Panc1 (cell line): Measurements from ENCODE around the gene ATR. TPM values are rescaled to one million over a fixed set of nuclear protein-coding genes. Genes with fewer than 3 reads are reported as not detected.

Source experiments
- ATAC-seq: fragments of 200-7000 bp; cut with Tn5 transposase; 2 replicates; pipeline ENCODE4 v1.9.1; 2020; ENCODE audit warnings: mild to moderate bottlenecking, moderate library complexity
- BruUV-seq: library from RNA; stranded (reverse); fragments of 400-500 nt; replicated peaks from 2 replicates; lab custom pipeline; 2021; lab: Mats Ljungman, UMichigan
- CTCF ChIA-PET: fragments of 300-600 bp; sonication (Branson Sonifier 250); formaldehyde crosslinking; loops from one replicate; lab custom pipeline; 2022; ENCODE audit warnings: antibody characterized with exemption; lab: Charles Lee
- POLR2A ChIA-PET: fragments of 300-600 bp; sonication (Branson Sonifier 250); formaldehyde crosslinking; loops from one replicate; lab custom pipeline; 2022; ENCODE audit warnings: antibody characterized with exemption; lab: Charles Lee
- DNase-seq: peaks from one replicate; pipeline ENCODE4 v3.0.0-alpha.2; 2010; ENCODE audit warnings: low read depth, low spot score
- H3K27ac ChIP-seq: 2 replicates; pipeline ENCODE4 v1.5.1; 2011; ENCODE audit warnings: mild to moderate bottlenecking, low read length, inconsistent platforms
- H3K27me3 ChIP-seq: fragments of 200-500 bp; sonication (Bioruptor generic); 2 replicates; pipeline ENCODE4 v1.6.0; 2014; ENCODE audit warnings: low read length, inconsistent platforms; ENCODE audit not compliant: control insufficient read depth, insufficient read depth
- H3K36me3 ChIP-seq: fragments of 200-500 bp; sonication (Bioruptor generic); 2 replicates; pipeline ENCODE4 v1.5.1; 2014; ENCODE audit warnings: inconsistent platforms, mild to moderate bottlenecking, low read length, moderate library complexity; ENCODE audit not compliant: control insufficient read depth, insufficient read depth
- H3K4me1 ChIP-seq: 2 replicates; pipeline ENCODE4 v1.5.1; 2011; ENCODE audit warnings: inconsistent platforms, mild to moderate bottlenecking, low read length, moderate library complexity; ENCODE audit not compliant: control insufficient read depth, insufficient read depth
- H3K4me3 ChIP-seq, 2 experiments: 2 replicates each; pipeline ENCODE4 v1.5.1; 2011 to 2012; ENCODE audit warnings: low read depth in 2 of 2, low read length in 2 of 2, mild to moderate bottlenecking in 2 of 2, inconsistent platforms in 1 of 2, moderate library complexity in 1 of 2
- H3K9me3 ChIP-seq: fragments of 200-500 bp; sonication (Bioruptor generic); 2 replicates; pipeline ENCODE4 v1.5.1; 2014; ENCODE audit warnings: low read depth, mild to moderate bottlenecking, inconsistent platforms, low read length, moderate library complexity; ENCODE audit not compliant: control insufficient read depth, insufficient read depth
- POLR2AphosphoS5 ChIP-seq: IDR thresholded peaks from 2 replicates; pipeline ENCODE4 v1.6.1; 2012; ENCODE audit warnings: mild to moderate bottlenecking, low read depth, low read length, moderate library complexity
- SIN3A ChIP-seq: IDR thresholded peaks from 2 replicates; pipeline ENCODE4 v1.6.1; 2012; ENCODE audit warnings: low read depth, mild to moderate bottlenecking, low read length, moderate library complexity, borderline replicate concordance; ENCODE audit not compliant: insufficient read depth
- TCF7L2 ChIP-seq: IDR thresholded peaks from 2 replicates; pipeline ENCODE4 v1.6.1; 2011; ENCODE audit warnings: mild to moderate bottlenecking, low read depth, low read length, inconsistent platforms
- in situ Hi-C: cut with HindIII; loops from 2 replicates; pipeline ENCODE4 v1.10.0; 2016; ENCODE audit warnings: low sequenced_read_pairs, low pct_unique_long_range_greater_than_20kb
- intact Hi-C: fragments of 100-400 bp; cut with micrococcal nuclease; formaldehyde crosslinking; loops from one replicate; pipeline ENCODE4 v1.10.0; 2022; ENCODE audit not compliant: unreplicated experiment
- total RNA-seq: library from RNA; stranded (reverse); gene quantifications from one replicate; pipeline ENCODE4 v1.2.1, GENCODE V29; 2021; ENCODE audit not compliant: unreplicated experiment
- TF ChIP-seq, protein P1 (sequence below): fragments of 450-650 bp; IDR thresholded peaks from 2 replicates; pipeline ENCODE4 v1.5.1; 2017; ENCODE audit warnings: mild to moderate bottlenecking
- TF ChIP-seq, protein P2 (sequence below), 2 experiments: IDR thresholded peaks; 2 replicates each; pipeline ENCODE4 v1.6.1; 2011 to 2012; ENCODE audit warnings: low read depth in 2 of 2, control low read depth in 1 of 2, low read length in 1 of 2, mild to moderate bottlenecking in 1 of 2, moderate library complexity in 1 of 2; ENCODE audit not compliant: insufficient read depth in 1 of 2

Gene ATR
- total RNA-seq, 1 experiment from 2014 or later = 38.6 TPM

- Histone ChIP-seq H3K36me3 (peaks cover 16% of the 10 kb centered on the region), H3K4me3 (no peak overlapping the region), H3K4me1 (peaks cover 22% of the 10 kb centered on the region), H3K27ac (peak overlapping the region; percentile 80), H3K27me3 (no peaks in the 10 kb centered on the region), H3K9me3 (no peaks in the 10 kb centered on the region)
- DNase-seq (peak; percentile 22), ATAC-seq (peak; percentile 96)
- ChIA-PET CTCF (no interaction called here), POLR2A (no interaction called here)
- TF ChIP-seq TCF7L2 (peak; percentile 96), SIN3A (no peak), POLR2AphosphoS5 (peak; percentile 49; the same call in 1 of the 2 replicates)
- TF ChIP-seq, protein P1, sequence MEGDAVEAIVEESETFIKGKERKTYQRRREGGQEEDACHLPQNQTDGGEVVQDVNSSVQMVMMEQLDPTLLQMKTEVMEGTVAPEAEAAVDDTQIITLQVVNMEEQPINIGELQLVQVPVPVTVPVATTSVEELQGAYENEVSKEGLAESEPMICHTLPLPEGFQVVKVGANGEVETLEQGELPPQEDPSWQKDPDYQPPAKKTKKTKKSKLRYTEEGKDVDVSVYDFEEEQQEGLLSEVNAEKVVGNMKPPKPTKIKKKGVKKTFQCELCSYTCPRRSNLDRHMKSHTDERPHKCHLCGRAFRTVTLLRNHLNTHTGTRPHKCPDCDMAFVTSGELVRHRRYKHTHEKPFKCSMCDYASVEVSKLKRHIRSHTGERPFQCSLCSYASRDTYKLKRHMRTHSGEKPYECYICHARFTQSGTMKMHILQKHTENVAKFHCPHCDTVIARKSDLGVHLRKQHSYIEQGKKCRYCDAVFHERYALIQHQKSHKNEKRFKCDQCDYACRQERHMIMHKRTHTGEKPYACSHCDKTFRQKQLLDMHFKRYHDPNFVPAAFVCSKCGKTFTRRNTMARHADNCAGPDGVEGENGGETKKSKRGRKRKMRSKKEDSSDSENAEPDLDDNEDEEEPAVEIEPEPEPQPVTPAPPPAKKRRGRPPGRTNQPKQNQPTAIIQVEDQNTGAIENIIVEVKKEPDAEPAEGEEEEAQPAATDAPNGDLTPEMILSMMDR = no peak
- TF ChIP-seq, protein P2, sequence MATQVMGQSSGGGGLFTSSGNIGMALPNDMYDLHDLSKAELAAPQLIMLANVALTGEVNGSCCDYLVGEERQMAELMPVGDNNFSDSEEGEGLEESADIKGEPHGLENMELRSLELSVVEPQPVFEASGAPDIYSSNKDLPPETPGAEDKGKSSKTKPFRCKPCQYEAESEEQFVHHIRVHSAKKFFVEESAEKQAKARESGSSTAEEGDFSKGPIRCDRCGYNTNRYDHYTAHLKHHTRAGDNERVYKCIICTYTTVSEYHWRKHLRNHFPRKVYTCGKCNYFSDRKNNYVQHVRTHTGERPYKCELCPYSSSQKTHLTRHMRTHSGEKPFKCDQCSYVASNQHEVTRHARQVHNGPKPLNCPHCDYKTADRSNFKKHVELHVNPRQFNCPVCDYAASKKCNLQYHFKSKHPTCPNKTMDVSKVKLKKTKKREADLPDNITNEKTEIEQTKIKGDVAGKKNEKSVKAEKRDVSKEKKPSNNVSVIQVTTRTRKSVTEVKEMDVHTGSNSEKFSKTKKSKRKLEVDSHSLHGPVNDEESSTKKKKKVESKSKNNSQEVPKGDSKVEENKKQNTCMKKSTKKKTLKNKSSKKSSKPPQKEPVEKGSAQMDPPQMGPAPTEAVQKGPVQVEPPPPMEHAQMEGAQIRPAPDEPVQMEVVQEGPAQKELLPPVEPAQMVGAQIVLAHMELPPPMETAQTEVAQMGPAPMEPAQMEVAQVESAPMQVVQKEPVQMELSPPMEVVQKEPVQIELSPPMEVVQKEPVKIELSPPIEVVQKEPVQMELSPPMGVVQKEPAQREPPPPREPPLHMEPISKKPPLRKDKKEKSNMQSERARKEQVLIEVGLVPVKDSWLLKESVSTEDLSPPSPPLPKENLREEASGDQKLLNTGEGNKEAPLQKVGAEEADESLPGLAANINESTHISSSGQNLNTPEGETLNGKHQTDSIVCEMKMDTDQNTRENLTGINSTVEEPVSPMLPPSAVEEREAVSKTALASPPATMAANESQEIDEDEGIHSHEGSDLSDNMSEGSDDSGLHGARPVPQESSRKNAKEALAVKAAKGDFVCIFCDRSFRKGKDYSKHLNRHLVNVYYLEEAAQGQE (IDR thresholded peaks at IDR 0.05; ENCODE audit: insufficient read depth in 1 of 2, low read depth in 2 of 2, low read length in 1 of 2) = 0 out of 4 replicates have a peak, but pooled peaks of 1 of the 2 experiments have one; percentile 23
- in situ Hi-C loops = no loop called here
- no TSS peak for BruUV-seq
- intact Hi-C loops = no loop called here
Measured at GRCh38 chr3:142501004-142501926, 77.3 kb downstream of the ATR start.

- POLR2A ChIA-PET = interaction anchor here (0.6 kb wide), 1 partner anchor 362 kb away, joined by 3 read pairs; no protein-coding TSS in a partner anchor
- DNase-seq = no peak
- no peak for ATAC-seq
- H3K9me3 ChIP-seq = no peaks in the 10 kb centered on the region
- in situ Hi-C loops (no loop called here), intact Hi-C loops (no loop called here)
- H3K4me1 ChIP-seq = peaks cover 22% of the 10 kb centered on the region
- no peaks in the 10 kb centered on the region for H3K27me3 ChIP-seq
- H3K27ac ChIP-seq = peak overlapping the region; percentile 80; the same call in 1 of the 2 replicates
- no peak overlapping the region for H3K4me3 ChIP-seq
- peaks cover 16% of the 10 kb centered on the region for H3K36me3 ChIP-seq
- TF ChIP-seq, protein P1 = no peak
- TF ChIP-seq SIN3A (no peak), POLR2AphosphoS5 (no peak), TCF7L2 (no peak)
- TF ChIP-seq, protein P2 (IDR thresholded peaks at IDR 0.05; ENCODE audit: insufficient read depth in 1 of 2, low read depth in 2 of 2, low read length in 1 of 2) = no peak
- BruUV-seq = no TSS peak
- CTCF ChIA-PET = no interaction called here
Measured at GRCh38 chr3:142500211-142500610, 78.3 kb downstream of the ATR start.
